IgD-negative memory B cell (primary cell): ENCODE results near the gene SDE2. TPM values are rescaled to one million over a fixed set of nuclear protein-coding genes. Genes with fewer than 3 reads are reported as not detected.
A peak's percentile ranks its signal among the peaks of the same experiment; 100 is the strongest.

Experiments used
- H3K27ac Mint-ChIP-seq, 3 donors: one replicate each; pipeline ENCODE4 v1.8.0; 2020 to 2022; ENCODE audit warnings: mild to moderate bottlenecking in 3 of 3, mixed read lengths in 3 of 3, moderate library complexity in 1 of 3
- H3K27me3 Mint-ChIP-seq: one replicate; pipeline ENCODE4 v1.8.0; 2021; ENCODE audit warnings: mixed read lengths
- H3K36me3 Mint-ChIP-seq: one replicate; pipeline ENCODE4 v1.8.0; 2020; ENCODE audit warnings: mild to moderate bottlenecking, mixed read lengths
- H3K4me1 Mint-ChIP-seq, 3 donors: one replicate each; pipeline ENCODE4 v1.8.0; 2020 to 2022; ENCODE audit warnings: mixed read lengths in 3 of 3, mild to moderate bottlenecking in 1 of 3
- H3K4me3 Mint-ChIP-seq, 4 donors: one replicate each; pipeline ENCODE4 v1.8.0; 2020 to 2022; ENCODE audit warnings: mild to moderate bottlenecking in 4 of 4, mixed read lengths in 4 of 4, moderate library complexity in 3 of 4
- H3K9me3 Mint-ChIP-seq, 3 donors: one replicate each; pipeline ENCODE4 v1.8.0; 2020 to 2021; ENCODE audit warnings: mixed read lengths in 3 of 3, mild to moderate bottlenecking in 1 of 3
- polyA plus RNA-seq: library from polyadenylated mRNA; unstranded; fragments of 300-500 nt; fragmentation: Illumina TruSeq; gene quantifications from one replicate; pipeline ENCODE4 v1.2.3, GENCODE V29; 2021

SDE2 gene
- 9.2 TPM for polyA plus RNA-seq

GRCh38 chr1:225999227-225999911 is at the start of gene SDE2:
TSS of gene SDE2 (minus strand) at chr1:225999343. CDS start at chr1:225999312, 31 bp downstream.
- peak within 1 kb of the TSS; percentile 98 to 100 (median 99) for H3K27ac Mint-ChIP-seq
- peak within 1 kb of the TSS; percentile 100 for H3K4me3 Mint-ChIP-seq
- H3K9me3 Mint-ChIP-seq = no peaks in the 10 kb centered on the region
- H3K36me3 Mint-ChIP-seq = peaks cover 2% of the 10 kb centered on the region
- peaks cover 3% of the 10 kb centered on the region for H3K27me3 Mint-ChIP-seq
- H3K4me1 Mint-ChIP-seq = peaks cover 46 to 56% (median 50%) of the 10 kb centered on the region in 3 donors

- H3K27ac Mint-ChIP-seq = no peak overlapping the region
- H3K27me3 Mint-ChIP-seq = no peaks in the 10 kb centered on the region
- H3K9me3 Mint-ChIP-seq = no peaks in the 10 kb centered on the region
- no peak overlapping the region for H3K4me3 Mint-ChIP-seq
- peaks cover 1% of the 10 kb centered on the region for H3K36me3 Mint-ChIP-seq
- H3K4me1 Mint-ChIP-seq = peaks cover 0 to 3% (median 0%) of the 10 kb centered on the region in 3 donors
These were observed 49.7 kb upstream of the SDE2 start for GRCh38 chr1:226048886-226049285.

DNA sequence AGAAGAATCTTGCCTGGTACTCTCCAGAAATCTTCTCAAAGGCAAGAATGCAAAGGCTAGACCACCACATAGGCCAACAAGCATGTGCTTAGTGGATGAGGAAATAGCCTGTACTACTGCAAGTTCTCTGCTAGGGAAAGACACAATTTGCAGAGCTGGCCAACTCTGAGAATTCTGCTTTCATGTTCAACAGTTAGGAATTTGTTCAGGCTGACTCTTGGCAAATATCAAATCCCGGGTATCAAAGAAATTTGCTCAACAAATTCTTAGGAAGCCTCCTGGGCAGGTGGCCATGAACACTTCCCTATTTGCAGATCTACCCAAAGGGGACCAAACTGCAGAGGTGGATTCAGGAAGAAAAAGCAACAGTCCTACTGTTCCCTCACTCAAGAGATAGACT is 48.4 kb upstream of the SDE2 start:
- no peaks in the 10 kb centered on the region for H3K27me3 Mint-ChIP-seq
- H3K36me3 Mint-ChIP-seq = peaks cover 1% of the 10 kb centered on the region
- H3K4me3 Mint-ChIP-seq = no peak overlapping the region
- peaks cover 0 to 7% (median 3%) of the 10 kb centered on the region in 3 donors for H3K4me1 Mint-ChIP-seq
- H3K9me3 Mint-ChIP-seq = no peaks in the 10 kb centered on the region
- H3K27ac Mint-ChIP-seq = peak overlapping the region in 1 of 3 donors; percentile 74

DNA sequence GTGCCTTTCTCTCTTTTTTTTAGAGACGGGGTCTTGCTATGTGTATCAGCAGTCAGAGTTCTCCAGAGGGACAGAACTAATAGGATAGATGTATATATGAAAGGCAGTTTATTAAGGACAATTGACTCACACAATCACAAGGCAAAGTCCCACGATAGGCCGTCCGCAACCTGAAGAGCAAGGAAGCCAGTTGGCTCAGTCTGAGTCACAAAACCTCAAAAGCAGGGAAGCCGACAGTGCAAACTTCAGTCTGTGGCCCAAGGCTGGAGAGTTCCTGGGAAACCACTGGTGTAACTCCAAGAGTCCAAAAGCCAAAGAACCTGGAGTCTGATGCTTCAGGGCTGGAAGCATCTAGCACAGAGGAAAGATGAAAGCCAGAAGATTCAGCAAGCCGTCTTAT is 47.1 kb upstream of the SDE2 start:
- Mint-ChIP-seq H3K9me3 (no peaks in the 10 kb centered on the region), H3K27me3 (no peaks in the 10 kb centered on the region), H3K4me3 (no peak overlapping the region), H3K36me3 (no peaks in the 10 kb centered on the region), H3K4me1 (peaks cover 0 to 7% (median 5%) of the 10 kb centered on the region in 3 donors), H3K27ac (peak overlapping the region in 1 of 3 donors; percentile 61)

GRCh38 chr1:226044514-226045101 is 45.5 kb upstream of the SDE2 start:
- no peak overlapping the region for H3K27ac Mint-ChIP-seq

GRCh38 chr1:226041419-226041818 is 42.3 kb upstream of the SDE2 start:
- H3K27me3 Mint-ChIP-seq = no peaks in the 10 kb centered on the region
- no peaks in the 10 kb centered on the region for H3K36me3 Mint-ChIP-seq
- no peak overlapping the region for H3K27ac Mint-ChIP-seq
- no peak overlapping the region for H3K4me3 Mint-ChIP-seq
- no peaks in the 10 kb centered on the region for H3K9me3 Mint-ChIP-seq
- peaks cover 0 to 5% (median 4%) of the 10 kb centered on the region in 3 donors for H3K4me1 Mint-ChIP-seq

More at GRCh38 chr1:226044514-226045101, 45.5 kb upstream of the SDE2 start:
- no peaks in the 10 kb centered on the region for H3K27me3 Mint-ChIP-seq
- H3K4me1 Mint-ChIP-seq = peaks cover 0 to 6% (median 5%) of the 10 kb centered on the region in 3 donors
- H3K4me3 Mint-ChIP-seq = no peak overlapping the region
- H3K9me3 Mint-ChIP-seq = no peaks in the 10 kb centered on the region
- H3K36me3 Mint-ChIP-seq = no peaks in the 10 kb centered on the region

- no peaks in the 10 kb centered on the region for H3K9me3 Mint-ChIP-seq
- H3K4me1 Mint-ChIP-seq = peaks cover 0 to 5% (median 4%) of the 10 kb centered on the region in 3 donors
- no peak overlapping the region for H3K27ac Mint-ChIP-seq
- H3K4me3 Mint-ChIP-seq = no peak overlapping the region
- no peaks in the 10 kb centered on the region for H3K27me3 Mint-ChIP-seq
- no peaks in the 10 kb centered on the region for H3K36me3 Mint-ChIP-seq
These were observed 39.5 kb upstream of the SDE2 start for GRCh38 chr1:226038661-226039060.

DNA sequence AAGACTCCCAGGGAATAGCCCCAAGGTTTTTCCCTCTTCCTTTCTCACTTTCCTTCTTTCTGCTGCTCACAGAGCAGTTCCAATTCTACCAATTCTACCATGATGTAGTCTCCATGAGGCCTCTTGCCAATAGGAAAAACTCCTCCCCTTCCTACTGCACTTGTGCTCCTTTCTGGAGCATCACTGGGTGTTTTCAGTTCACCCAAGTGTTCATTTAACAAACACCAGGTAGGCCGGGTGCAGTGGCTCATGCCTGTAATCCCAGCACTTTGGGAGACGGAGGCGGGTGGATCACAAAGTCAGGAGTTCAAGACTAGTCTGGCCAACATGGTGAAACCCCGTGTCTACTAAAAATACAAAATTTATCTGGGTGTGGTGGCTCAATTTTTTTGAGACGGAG is 36.8 kb upstream of the SDE2 start:
- Mint-ChIP-seq H3K9me3 (no peaks in the 10 kb centered on the region), H3K4me1 (peaks cover 0 to 7% (median 4%) of the 10 kb centered on the region in 3 donors), H3K4me3 (no peak overlapping the region), H3K27me3 (no peaks in the 10 kb centered on the region), H3K36me3 (no peaks in the 10 kb centered on the region), H3K27ac (no peak overlapping the region)

GRCh38 chr1:226034482-226034881 is 35.3 kb upstream of the SDE2 start:
- no peak overlapping the region for H3K4me3 Mint-ChIP-seq
- no peaks in the 10 kb centered on the region for H3K27me3 Mint-ChIP-seq
- H3K9me3 Mint-ChIP-seq = no peaks in the 10 kb centered on the region
- peaks cover 9 to 18% (median 13%) of the 10 kb centered on the region in 3 donors for H3K4me1 Mint-ChIP-seq
- peaks cover 2% of the 10 kb centered on the region for H3K36me3 Mint-ChIP-seq
- no peak overlapping the region for H3K27ac Mint-ChIP-seq

- no peak overlapping the region for H3K4me3 Mint-ChIP-seq
- H3K27me3 Mint-ChIP-seq = no peaks in the 10 kb centered on the region
- no peaks in the 10 kb centered on the region for H3K9me3 Mint-ChIP-seq
- no peak overlapping the region for H3K27ac Mint-ChIP-seq
- peaks cover 2% of the 10 kb centered on the region for H3K36me3 Mint-ChIP-seq
- H3K4me1 Mint-ChIP-seq = peaks cover 14 to 23% (median 17%) of the 10 kb centered on the region in 3 donors
These were observed 34.8 kb upstream of the SDE2 start for GRCh38 chr1:226033991-226034390.

DNA sequence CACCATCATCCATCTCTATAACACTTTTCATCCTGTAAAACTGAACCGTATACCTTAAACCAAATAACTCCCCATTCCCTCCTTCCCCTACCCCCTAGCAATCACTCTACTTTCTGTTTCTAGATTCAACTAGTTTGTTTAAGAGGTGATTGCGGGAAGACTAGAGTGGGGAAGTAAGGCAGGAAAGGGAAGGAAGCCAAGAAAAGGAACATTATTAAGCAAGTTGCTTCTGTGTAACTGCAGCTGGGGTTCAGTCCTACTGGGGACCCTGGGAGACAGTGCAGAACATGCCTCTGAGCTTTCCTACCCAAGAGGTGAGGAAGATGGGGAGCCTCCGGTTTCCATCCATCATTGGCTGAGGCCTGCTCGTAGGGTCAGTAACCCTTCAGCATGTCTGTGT is 34.4 kb upstream of the SDE2 start:
- Mint-ChIP-seq H3K27ac (no peak overlapping the region), H3K4me1 (peaks cover 17 to 25% (median 21%) of the 10 kb centered on the region in 3 donors), H3K4me3 (no peak overlapping the region), H3K27me3 (no peaks in the 10 kb centered on the region), H3K9me3 (no peaks in the 10 kb centered on the region), H3K36me3 (peaks cover 2% of the 10 kb centered on the region)

- H3K27ac Mint-ChIP-seq = peak overlapping the region; percentile 89 to 98 (median 96)
- H3K36me3 Mint-ChIP-seq = peaks cover 2% of the 10 kb centered on the region
- peaks cover 17 to 29% (median 27%) of the 10 kb centered on the region in 3 donors for H3K4me1 Mint-ChIP-seq
- H3K27me3 Mint-ChIP-seq = no peaks in the 10 kb centered on the region
- H3K4me3 Mint-ChIP-seq = peak overlapping the region in 3 of 4 donors; percentile 33 to 82 (median 76)
- no peaks in the 10 kb centered on the region for H3K9me3 Mint-ChIP-seq
These were observed 30.6 kb upstream of the SDE2 start for GRCh38 chr1:226029568-226030225.

- peak overlapping the region; percentile 89 to 98 (median 96) for H3K27ac Mint-ChIP-seq
- peak overlapping the region; percentile 33 to 82 (median 74) for H3K4me3 Mint-ChIP-seq
- H3K36me3 Mint-ChIP-seq = peaks cover 2% of the 10 kb centered on the region
- peaks cover 17 to 29% (median 27%) of the 10 kb centered on the region in 3 donors for H3K4me1 Mint-ChIP-seq
- H3K9me3 Mint-ChIP-seq = no peaks in the 10 kb centered on the region
- H3K27me3 Mint-ChIP-seq = no peaks in the 10 kb centered on the region
These were observed 30.0 kb upstream of the SDE2 start for GRCh38 chr1:226029093-226029496.

GRCh38 chr1:226027538-226028217 is 28.5 kb upstream of the SDE2 start:
- H3K27me3 Mint-ChIP-seq = no peaks in the 10 kb centered on the region
- H3K4me1 Mint-ChIP-seq = peaks cover 17 to 25% (median 23%) of the 10 kb centered on the region in 3 donors
- peak overlapping the region in 2 of 4 donors; percentile 8 to 73 for H3K4me3 Mint-ChIP-seq
- no peaks in the 10 kb centered on the region for H3K9me3 Mint-ChIP-seq
- H3K36me3 Mint-ChIP-seq = peaks cover 2% of the 10 kb centered on the region
- peak overlapping the region; percentile 89 to 98 (median 96) for H3K27ac Mint-ChIP-seq

GRCh38 chr1:226026833-226027232 is 27.7 kb upstream of the SDE2 start:
- peak overlapping the region in 2 of 3 donors; percentile 50 to 98 for H3K27ac Mint-ChIP-seq
- peaks cover 2% of the 10 kb centered on the region for H3K36me3 Mint-ChIP-seq
- no peaks in the 10 kb centered on the region for H3K9me3 Mint-ChIP-seq
- no peaks in the 10 kb centered on the region for H3K27me3 Mint-ChIP-seq
- H3K4me1 Mint-ChIP-seq = peaks cover 17 to 25% (median 23%) of the 10 kb centered on the region in 3 donors
- H3K4me3 Mint-ChIP-seq = peak overlapping the region in 1 of 4 donors; percentile 8
